ENCODE measurements around the gene SLC5A10.

GRCh38 chr17:19015428-19015827 is 63.5 kb downstream of the SLC5A10 start:
- no peak for TF ChIP-seq CTCF (IDR thresholded peaks at IDR 0.05)
- no peak for TF ChIP-seq POLR2AphosphoS5 (IDR thresholded peaks at IDR 0.05)
- TF ChIP-seq POLR2A (IDR thresholded peaks at IDR 0.05), result no peak
